VCaP (cell line): Measurements from ENCODE around the gene LSR.

Experiments
- H3K27ac ChIP-seq: fragments of 450-650 bp; 2 replicates; pipeline ENCODE4 v1.5.1; 2017
- TF ChIP-seq, protein P1 (sequence below): fragments of 450-650 bp; conservative IDR thresholded peaks from 2 replicates; pipeline ENCODE4 v1.5.1; 2017; ENCODE audit warnings: mild to moderate bottlenecking, moderate library complexity

Gene LSR

DNA sequence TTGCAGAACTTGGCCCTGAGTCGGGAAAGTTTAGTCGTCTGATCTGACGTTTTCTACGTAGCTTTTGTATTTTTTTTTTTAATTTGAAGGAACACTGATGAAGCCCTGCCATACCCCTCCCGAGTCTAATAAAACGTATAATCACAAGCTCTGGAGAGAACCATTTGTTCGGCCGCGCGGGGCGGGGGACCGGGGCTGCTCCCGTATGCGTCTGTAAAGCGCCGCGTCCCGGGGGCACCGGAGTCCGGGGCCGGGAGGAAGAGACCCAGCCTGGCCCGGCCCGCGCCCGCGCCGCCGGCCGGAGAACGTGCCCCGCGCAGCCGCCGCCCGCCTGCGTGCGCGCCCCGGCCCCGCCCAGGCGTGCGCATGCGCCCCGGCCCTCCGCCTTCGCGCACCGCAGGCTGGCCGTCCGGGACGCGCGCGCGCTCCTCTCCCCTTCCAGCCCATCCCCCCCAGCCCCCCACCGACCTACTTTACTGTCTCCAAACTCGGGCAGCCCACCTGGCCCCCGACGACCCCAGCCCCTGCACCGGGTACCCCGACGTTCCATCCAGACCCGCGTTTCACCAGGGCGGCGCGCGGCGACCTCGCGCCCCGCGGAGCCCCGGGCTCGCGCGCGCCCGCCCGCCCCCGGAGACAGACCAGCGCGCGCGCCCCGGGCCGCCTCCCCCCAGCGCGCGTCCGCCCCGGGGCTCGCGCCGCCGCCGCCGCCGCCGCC is 19.2 kb downstream of the LSR start:
- H3K27ac ChIP-seq: peak overlapping the region; percentile 100
- TF ChIP-seq, protein P1, sequence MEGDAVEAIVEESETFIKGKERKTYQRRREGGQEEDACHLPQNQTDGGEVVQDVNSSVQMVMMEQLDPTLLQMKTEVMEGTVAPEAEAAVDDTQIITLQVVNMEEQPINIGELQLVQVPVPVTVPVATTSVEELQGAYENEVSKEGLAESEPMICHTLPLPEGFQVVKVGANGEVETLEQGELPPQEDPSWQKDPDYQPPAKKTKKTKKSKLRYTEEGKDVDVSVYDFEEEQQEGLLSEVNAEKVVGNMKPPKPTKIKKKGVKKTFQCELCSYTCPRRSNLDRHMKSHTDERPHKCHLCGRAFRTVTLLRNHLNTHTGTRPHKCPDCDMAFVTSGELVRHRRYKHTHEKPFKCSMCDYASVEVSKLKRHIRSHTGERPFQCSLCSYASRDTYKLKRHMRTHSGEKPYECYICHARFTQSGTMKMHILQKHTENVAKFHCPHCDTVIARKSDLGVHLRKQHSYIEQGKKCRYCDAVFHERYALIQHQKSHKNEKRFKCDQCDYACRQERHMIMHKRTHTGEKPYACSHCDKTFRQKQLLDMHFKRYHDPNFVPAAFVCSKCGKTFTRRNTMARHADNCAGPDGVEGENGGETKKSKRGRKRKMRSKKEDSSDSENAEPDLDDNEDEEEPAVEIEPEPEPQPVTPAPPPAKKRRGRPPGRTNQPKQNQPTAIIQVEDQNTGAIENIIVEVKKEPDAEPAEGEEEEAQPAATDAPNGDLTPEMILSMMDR: no peak

DNA sequence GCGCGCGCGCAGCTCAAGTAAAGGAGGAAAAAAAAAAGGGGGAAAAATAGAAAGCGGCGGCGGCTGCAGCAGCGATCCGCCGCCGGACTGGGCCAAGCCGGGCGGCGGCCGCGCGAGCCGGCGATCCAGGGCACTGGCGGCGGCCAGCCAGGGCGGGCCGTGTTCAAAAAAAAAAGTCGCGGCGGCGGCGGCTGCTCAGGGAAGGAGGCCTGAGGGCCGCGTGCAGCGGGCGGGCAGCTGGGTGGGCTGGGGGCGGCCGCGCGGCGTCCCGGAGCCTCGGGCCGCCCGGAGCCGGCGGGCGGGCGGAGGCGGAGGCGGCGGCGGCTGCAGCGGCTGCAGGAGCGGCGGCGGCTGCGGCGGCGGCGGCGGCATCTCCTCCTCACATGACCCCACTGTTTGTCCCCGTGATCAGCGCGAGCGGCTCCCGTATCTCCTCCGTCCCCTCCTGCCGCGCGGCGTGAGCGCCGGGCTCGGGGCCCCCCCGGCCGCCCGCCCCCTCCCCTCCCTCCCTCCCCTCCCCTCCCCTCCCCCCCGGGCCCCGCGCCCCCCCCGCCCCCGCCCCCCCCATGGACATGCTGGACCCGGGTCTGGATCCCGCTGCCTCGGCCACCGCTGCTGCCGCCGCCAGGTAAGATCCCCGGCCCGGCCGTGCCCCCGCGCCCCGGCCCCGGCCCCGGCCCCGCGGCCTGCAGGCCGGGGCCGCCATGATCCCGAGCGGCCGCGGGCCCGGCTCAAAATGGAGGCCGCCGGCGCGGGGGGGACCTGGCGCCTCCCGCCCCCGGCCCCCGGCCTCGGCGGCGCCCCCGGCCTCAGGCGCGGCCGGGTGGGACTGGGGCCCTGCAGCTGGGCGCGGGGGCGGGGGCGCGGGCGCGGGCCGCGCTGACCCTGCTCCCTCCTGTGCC is 20.0 kb downstream of the LSR start, which contains the start of gene USF2:
Gene USF2, plus strand, starts transcription at position 427 of the 902 bp plus-strand sequence. Its CDS starts 140 bp downstream, at position 567.
- TF ChIP-seq, protein P1: no peak

DNA sequence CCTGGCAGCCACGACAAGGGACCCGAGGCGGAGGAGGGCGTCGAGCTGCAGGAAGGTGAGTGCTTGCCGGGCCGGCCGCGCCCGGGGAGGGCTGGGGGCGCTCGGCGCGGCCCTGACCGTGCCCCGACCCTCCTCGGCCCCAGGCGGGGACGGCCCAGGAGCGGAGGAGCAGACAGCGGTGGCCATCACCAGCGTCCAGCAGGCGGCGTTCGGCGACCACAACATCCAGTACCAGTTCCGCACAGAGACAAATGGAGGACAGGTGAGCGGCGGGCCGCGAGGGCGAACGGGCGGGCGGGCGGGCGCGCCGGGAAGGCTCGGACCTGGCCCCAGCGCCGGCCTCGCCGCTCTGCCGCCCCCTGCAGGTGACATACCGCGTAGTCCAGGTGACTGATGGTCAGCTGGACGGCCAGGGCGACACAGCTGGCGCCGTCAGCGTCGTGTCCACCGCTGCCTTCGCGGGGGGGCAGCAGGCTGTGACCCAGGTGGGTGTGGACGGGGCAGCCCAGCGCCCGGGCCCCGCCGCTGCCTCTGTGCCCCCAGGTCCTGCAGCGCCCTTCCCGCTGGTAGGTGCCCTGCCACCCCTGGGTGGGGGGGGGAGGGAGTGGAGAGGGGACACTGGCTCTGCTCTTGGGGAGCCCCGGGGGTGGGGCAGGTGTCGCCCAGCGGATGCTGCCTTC is 20.8 kb downstream of the LSR start:
- peak overlapping the region; percentile 100 for H3K27ac ChIP-seq

More for the DNA sequence above, 20.0 kb downstream of the LSR start, which contains the start of gene USF2:
- H3K27ac ChIP-seq: peak within 1 kb of the TSS; percentile 100

DNA sequence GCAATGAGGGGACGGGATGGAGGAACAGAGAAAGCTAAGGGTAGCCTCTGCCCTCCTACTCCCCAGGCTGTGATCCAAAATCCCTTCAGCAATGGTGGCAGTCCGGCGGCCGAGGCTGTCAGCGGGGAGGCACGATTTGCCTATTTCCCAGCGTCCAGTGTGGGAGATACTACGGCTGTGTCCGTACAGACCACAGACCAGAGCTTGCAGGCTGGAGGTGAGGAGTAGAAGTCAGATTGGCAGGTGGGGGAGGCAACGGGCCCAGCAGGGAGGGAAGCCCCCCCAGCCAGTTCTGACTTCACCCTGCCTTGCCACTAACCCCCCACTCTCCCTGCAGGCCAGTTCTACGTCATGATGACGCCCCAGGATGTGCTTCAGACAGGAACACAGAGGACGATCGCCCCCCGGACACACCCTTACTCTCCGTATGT is 21.6 kb downstream of the LSR start:
- peak overlapping the region; percentile 100 for H3K27ac ChIP-seq
- TF ChIP-seq, protein P1: no peak

More for the DNA sequence above, 20.8 kb downstream of the LSR start:
- TF ChIP-seq, protein P1: peak; percentile 97

DNA sequence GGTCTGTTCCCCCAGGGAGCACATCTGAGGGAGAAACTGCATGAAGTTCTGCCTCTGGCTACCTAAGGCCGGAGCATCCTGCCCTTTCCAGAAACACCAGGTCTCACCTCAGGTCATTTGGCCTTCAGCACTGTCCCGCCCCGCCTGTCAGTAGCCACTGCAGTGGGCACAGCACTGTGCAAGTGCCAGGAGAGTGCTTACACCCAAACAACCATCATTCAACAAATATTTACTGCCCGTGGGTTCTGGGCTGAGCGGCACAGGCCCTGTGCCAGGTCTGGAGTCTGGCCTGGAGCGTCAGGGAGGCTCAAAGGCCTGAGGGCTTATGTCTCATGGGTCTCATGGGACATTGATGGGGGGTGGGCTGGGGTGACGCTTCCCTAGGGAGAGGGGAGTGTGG is 22.7 kb downstream of the LSR start:
- H3K27ac ChIP-seq: peak overlapping the region; percentile 100; the same call in 1 of the 2 replicates
- TF ChIP-seq, protein P1: no peak

DNA sequence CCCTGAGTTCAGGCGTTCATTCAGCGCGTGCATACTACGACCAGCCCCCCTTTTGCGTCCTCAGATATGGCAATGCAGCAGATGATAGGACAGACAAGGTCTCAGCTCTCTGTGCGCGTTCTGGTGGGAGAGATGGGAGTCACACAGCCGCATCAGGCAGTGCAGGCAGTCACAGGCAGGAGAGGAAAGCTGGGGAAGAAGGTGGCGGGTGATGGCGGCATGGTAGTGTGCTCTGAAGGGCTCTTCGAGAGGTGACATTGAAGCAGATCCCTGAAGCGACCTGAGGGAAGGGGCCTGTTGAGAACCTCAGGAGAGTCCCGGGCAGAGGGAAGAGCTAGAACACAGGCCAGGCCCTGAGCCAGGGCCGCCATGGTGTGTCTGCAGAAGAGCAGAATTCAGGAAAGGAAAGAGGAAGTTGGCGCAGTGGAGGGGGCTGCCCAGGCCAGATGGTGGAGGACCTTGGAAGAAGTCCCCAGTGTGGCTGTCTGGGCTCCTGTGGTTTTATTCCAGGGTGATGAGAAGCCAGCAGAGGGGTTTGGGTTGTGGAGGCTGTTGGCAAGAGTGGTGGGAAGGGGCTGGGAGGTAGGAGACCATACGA is 23.4 kb downstream of the LSR start:
- TF ChIP-seq, protein P1: no peak
- peak overlapping the region; percentile 100; the same call in 1 of the 2 replicates for H3K27ac ChIP-seq
